ENCODE data around the gene DDX1. TPM values are rescaled to one million over a fixed set of nuclear protein-coding genes. Genes with fewer than 3 reads are reported as not detected.
A peak's percentile ranks its signal among the peaks of the same experiment; 100 is the strongest.

The DDX1 gene
- polyA plus RNA-seq, 1 donor from 2014 or later, result 38.0 TPM

DNA sequence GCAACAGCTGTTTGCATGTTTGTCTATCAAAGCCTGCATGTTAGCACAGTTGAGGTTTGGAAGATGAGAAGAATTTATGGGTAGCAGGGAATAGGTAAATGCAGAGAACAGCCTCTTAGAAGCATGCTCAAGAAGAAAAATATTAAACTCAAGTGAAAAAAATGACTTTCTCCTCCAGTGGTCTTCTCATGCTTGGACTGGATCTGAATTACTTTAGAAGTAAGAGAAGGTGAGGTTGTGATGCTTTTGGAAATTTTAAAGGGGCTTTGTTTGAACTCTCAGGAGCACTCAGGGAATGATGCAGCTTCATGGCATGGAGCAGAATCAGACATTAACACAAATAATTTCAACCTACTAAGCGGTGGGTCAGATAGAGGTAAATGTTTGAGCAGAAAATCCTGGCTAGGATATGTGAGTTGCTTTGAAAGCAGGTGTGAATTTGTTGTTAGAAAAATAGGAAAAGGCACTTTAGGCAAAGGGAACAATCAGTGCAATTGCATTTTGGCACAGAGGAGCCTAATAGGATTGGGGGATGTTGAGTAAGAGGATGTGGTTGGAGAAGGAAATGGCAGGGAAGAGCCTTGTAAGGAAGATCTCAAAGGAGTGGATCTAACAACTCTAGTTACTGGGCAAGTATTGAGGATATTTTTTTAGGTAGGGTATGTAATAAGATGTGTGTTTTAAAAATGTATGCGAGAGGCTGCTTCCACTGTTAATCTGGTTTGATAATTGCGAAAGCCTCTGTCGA is 76.3 kb downstream of the DDX1 start:
- peaks cover 2 to 3% (median 2%) of the 10 kb centered on the region in 3 donors for H3K9me3 Mint-ChIP-seq
- no peaks in the 10 kb centered on the region for H3K36me3 Mint-ChIP-seq
- H3K4me3 Mint-ChIP-seq, result no peak overlapping the region
- no peaks in the 10 kb centered on the region for H3K4me1 Mint-ChIP-seq
- no peak overlapping the region for H3K27ac Mint-ChIP-seq
- peaks cover 4% of the 10 kb centered on the region for H3K27me3 Mint-ChIP-seq

DNA sequence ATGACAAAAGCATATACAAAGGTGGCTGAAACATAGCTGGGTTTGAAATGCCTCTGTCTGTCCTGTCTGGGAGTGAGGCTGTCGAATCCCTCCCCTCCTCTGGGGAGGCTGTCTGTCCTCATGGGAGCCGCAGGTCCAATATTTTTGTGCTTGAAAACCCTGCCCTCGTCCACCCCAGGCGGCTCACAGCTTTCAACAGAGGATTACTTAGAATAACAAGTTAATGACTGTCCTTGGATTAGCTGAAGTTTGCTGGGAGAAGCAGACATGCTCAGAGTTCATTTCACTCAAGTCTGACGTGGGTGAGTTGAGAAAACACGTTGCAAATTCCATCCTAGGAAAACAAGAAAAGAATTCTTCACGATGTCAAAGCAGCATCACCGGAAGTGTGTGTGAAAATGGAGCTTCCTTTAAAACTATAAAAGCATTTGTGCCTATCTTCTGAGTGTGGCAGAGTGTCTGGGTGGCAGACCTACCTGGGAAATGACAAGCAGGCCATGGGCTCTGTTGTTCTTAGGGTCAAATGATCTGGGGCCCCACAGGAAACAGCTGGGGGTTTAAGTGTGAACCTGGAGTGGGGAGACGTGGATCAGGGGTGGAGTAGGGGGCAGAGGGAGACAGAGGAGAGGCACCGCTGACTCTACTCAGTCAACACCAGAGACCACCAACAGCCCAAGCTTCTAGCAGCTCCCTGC is 77.1 kb downstream of the DDX1 start:
- Mint-ChIP-seq H3K9me3 (peaks cover 1 to 4% (median 2%) of the 10 kb centered on the region in 3 donors), H3K4me3 (no peak overlapping the region), H3K27me3 (peaks cover 4% of the 10 kb centered on the region), H3K27ac (no peak overlapping the region), H3K4me1 (no peaks in the 10 kb centered on the region), H3K36me3 (no peaks in the 10 kb centered on the region)

- Mint-ChIP-seq H3K27me3 (peaks cover 4% of the 10 kb centered on the region), H3K27ac (no peak overlapping the region), H3K4me1 (no peaks in the 10 kb centered on the region), H3K9me3 (peaks cover 0 to 4% (median 0%) of the 10 kb centered on the region in 3 donors), H3K4me3 (no peak overlapping the region), H3K36me3 (no peaks in the 10 kb centered on the region)
These were observed 77.8 kb downstream of the DDX1 start for GRCh38 chr2:15669375-15669910.

- no peak overlapping the region for H3K4me3 Mint-ChIP-seq
- H3K4me1 Mint-ChIP-seq, result no peaks in the 10 kb centered on the region
These were observed 78.8 kb downstream of the DDX1 start for GRCh38 chr2:15670469-15670868.

GRCh38 chr2:15670981-15671380 is 79.3 kb downstream of the DDX1 start:
- Mint-ChIP-seq H3K27me3 (peaks cover 4% of the 10 kb centered on the region), H3K4me1 (no peaks in the 10 kb centered on the region), H3K4me3 (no peak overlapping the region), H3K36me3 (no peaks in the 10 kb centered on the region), H3K27ac (no peak overlapping the region), H3K9me3 (peaks cover 0 to 4% (median 0%) of the 10 kb centered on the region in 3 donors)

More at GRCh38 chr2:15670469-15670868, 78.8 kb downstream of the DDX1 start:
- H3K36me3 Mint-ChIP-seq, result no peaks in the 10 kb centered on the region
- no peak overlapping the region for H3K27ac Mint-ChIP-seq
- H3K27me3 Mint-ChIP-seq, result peaks cover 4% of the 10 kb centered on the region
- peaks cover 0 to 4% (median 0%) of the 10 kb centered on the region in 3 donors for H3K9me3 Mint-ChIP-seq

GRCh38 chr2:15671409-15671808 is 79.7 kb downstream of the DDX1 start:
- peaks cover 0 to 4% (median 0%) of the 10 kb centered on the region in 3 donors for H3K9me3 Mint-ChIP-seq

DNA sequence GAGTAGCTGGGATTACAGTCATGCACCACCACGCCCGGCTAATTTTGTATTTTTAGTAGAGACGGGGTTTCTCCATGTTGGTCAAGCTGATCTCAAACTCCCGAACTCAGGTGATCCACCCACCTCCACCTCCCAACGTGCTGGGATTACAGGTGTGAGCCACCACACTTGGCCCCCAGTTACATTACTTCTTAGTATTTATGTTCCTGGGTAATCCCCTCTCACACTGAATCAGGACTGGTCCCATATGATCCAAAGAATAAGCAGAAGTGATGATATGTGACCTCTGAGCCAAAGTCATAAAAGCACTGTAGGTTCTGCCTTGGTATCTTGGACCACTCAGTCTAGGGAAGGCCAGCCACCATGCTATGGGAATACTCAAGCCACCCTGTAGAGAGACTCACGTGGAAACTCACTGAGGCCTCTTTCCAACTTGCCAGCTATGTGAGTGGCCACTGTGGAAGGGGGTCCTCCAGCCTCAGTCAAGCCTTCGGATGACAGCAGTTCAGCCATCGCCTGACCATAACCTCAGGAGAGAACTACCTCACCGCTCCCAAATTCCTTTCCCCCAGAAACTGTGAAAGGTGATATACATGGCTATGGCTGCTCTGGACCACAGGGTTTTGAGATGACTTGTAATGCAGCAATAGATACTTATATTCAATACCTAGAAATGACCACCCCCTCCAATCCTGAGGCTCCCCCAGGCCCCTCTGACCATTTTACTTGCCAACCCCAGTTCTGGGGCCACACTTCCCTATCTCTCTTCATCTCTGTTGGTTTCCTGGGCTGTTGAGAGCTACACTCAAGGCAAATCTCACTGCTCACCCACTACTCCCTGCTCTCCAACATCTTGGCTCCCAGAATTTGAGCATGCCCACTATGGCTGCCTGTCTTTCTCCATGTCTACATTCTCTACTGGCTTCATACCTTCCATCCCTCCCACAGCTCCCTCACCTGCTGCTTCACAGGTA is 80.5 kb downstream of the DDX1 start:
- Mint-ChIP-seq H3K27ac (no peak overlapping the region), H3K4me3 (no peak overlapping the region), H3K27me3 (peaks cover 4% of the 10 kb centered on the region), H3K4me1 (no peaks in the 10 kb centered on the region), H3K9me3 (peaks cover 0 to 4% (median 0%) of the 10 kb centered on the region in 3 donors), H3K36me3 (no peaks in the 10 kb centered on the region)

More at GRCh38 chr2:15671409-15671808, 79.7 kb downstream of the DDX1 start:
- Mint-ChIP-seq H3K27ac (no peak overlapping the region), H3K4me3 (no peak overlapping the region), H3K36me3 (no peaks in the 10 kb centered on the region), H3K27me3 (peaks cover 4% of the 10 kb centered on the region), H3K4me1 (no peaks in the 10 kb centered on the region)

GRCh38 chr2:15672961-15673918 is 81.6 kb downstream of the DDX1 start:
- Mint-ChIP-seq H3K27me3 (peaks cover 4% of the 10 kb centered on the region), H3K36me3 (no peaks in the 10 kb centered on the region), H3K4me3 (no peak overlapping the region), H3K9me3 (peaks cover 0 to 4% (median 0%) of the 10 kb centered on the region in 3 donors), H3K4me1 (no peaks in the 10 kb centered on the region), H3K27ac (peak overlapping the region in 1 of 3 donors; percentile 22)

DNA sequence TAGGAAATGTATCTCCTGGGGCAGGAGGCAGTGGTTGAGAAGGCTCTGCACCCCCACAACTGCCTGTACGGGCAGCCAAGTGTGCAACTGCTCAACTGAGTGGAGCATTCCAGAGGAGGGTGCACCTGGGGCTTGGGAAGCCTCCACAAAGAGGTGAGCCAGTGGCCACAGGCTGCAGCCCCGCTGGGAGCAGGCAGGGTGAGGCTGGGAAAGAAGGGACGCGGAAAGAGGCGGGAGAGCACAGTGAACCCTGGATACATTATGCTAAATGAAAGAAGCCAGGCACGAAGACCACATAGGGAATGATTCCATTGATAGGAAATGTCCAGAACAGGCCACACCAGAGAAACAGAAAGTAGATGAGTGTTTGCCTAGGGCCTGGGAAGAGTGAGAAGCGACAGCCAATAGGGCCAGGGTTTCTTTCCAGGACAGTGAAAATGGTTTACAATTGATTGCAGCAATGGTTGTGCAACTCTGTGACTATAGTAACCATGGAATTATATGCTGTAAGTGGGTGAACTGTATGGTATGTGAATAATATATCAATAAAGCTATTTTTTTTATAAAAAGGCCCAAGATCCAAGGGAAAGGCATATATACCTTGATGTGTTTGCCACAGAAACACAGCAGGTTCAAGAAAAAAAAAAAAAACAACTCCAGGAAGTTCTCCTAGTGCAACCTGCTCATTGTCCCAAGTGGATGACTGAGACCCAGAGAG is 82.4 kb downstream of the DDX1 start:
- Mint-ChIP-seq H3K27ac (peak overlapping the region in 1 of 3 donors; percentile 22), H3K4me1 (no peaks in the 10 kb centered on the region), H3K9me3 (peaks cover 0 to 4% (median 0%) of the 10 kb centered on the region in 3 donors), H3K36me3 (no peaks in the 10 kb centered on the region), H3K27me3 (peaks cover 4% of the 10 kb centered on the region), H3K4me3 (no peak overlapping the region)

DNA sequence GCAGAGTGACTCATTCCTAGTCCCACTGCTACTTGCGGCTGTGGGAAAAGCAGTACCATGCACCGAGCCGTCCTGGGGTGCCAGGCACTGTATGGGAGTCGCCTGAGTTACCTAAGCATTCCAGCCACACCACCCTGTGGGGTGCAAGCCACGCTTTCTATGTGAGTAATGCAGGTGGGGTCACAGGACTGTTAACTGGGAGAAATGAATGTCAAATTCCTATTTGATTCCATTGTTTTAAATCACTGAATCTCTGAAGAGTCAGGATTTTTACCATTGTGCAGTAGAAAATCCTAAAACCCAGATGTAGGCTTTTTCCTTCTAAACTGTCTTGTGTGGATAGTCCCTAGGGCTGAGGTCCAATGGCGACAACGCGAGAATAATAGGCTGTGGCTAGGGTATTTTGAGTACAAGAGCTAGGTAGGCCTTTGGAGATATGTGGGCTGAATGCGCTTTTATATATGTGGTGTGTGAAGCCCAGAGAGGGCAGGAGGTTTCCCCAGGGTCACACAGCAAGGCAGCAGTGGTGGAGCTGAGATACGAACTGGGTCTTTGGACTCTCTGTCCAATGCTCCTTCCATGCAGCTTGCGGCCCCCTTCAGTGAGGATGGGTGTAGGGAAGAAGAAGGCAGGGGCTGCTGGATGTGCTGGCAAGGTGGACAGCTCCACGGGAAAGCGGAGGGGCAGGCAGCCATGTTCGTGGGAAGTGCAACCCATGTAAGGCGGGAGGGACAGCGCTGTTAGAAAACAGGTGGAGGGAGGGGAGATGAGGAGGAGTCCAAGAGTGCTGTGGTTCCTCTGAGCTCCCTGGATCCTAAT is 83.2 kb downstream of the DDX1 start:
- no peaks in the 10 kb centered on the region for H3K4me1 Mint-ChIP-seq
- no peaks in the 10 kb centered on the region for H3K36me3 Mint-ChIP-seq
- H3K9me3 Mint-ChIP-seq, result peaks cover 0 to 4% (median 0%) of the 10 kb centered on the region in 3 donors
- H3K27ac Mint-ChIP-seq, result no peak overlapping the region
- peaks cover 4% of the 10 kb centered on the region for H3K27me3 Mint-ChIP-seq
- H3K4me3 Mint-ChIP-seq, result no peak overlapping the region

- Mint-ChIP-seq H3K27me3 (peaks cover 4% of the 10 kb centered on the region), H3K27ac (no peak overlapping the region), H3K9me3 (peaks cover 0 to 4% (median 0%) of the 10 kb centered on the region in 3 donors), H3K36me3 (no peaks in the 10 kb centered on the region), H3K4me3 (no peak overlapping the region), H3K4me1 (no peaks in the 10 kb centered on the region)
These were observed 84.0 kb downstream of the DDX1 start for GRCh38 chr2:15675456-15676195.

Data from IgD-negative memory B cell (primary cell).